ENCODE measurements around the gene CDKN1A.
"Not testable (repeated sequence)": the region's sequence is repeated elsewhere in the genome, so short reads cannot be mapped to it uniquely, and the experiment has no call there.

Gene CDKN1A

DNA sequence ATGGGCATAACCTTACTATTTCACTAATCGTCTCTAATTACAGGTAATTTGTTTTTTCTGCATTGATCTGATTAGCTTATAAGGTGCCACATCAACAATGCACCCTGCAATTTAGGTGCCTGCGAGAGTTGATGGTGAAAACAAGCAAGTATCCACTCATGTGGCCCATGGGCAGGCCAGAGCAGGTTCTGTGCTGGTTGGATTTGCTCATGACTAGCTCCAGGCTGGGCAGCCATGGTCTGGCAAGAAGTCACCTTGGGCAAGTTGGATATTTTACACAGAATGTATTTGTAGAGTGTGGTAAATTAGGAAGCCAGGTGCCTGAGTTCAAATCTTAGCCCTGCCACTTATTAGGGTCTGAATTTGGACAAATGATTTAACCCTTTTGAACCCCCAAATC, 44.4 kb downstream of the CDKN1A start:
- no peak for DNase-seq

- not testable (repeated sequence) for DNase-seq
Measured at GRCh38 chr6:36723992-36724391, 45.5 kb downstream of the CDKN1A start.

- peak; percentile 56 for DNase-seq
Measured at GRCh38 chr6:36724514-36725390, 46.2 kb downstream of the CDKN1A start.

DNA sequence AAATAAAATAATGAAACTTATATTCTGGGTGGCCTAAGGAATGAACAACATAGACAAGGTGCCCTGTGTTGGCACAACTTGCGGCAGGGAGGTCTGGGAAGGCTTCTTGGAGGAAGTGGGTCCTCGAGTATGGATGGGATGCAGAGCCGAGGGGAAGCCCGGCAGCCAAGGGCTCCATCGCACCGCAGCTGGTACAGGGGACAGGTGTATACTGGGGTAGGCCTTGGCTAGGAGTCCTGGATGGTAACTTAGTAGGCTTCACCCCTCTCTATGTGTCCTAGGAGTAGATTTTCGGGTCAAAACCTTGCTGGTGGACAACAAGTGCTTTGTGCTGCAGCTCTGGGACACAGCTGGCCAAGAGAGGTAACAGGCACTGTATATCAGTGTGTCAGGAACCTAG, 47.1 kb downstream of the CDKN1A start:
- DNase-seq = no peak

GRCh38 chr6:36727505-36728021, 49.0 kb downstream of the CDKN1A start:
- DNase-seq = no peak

DNA sequence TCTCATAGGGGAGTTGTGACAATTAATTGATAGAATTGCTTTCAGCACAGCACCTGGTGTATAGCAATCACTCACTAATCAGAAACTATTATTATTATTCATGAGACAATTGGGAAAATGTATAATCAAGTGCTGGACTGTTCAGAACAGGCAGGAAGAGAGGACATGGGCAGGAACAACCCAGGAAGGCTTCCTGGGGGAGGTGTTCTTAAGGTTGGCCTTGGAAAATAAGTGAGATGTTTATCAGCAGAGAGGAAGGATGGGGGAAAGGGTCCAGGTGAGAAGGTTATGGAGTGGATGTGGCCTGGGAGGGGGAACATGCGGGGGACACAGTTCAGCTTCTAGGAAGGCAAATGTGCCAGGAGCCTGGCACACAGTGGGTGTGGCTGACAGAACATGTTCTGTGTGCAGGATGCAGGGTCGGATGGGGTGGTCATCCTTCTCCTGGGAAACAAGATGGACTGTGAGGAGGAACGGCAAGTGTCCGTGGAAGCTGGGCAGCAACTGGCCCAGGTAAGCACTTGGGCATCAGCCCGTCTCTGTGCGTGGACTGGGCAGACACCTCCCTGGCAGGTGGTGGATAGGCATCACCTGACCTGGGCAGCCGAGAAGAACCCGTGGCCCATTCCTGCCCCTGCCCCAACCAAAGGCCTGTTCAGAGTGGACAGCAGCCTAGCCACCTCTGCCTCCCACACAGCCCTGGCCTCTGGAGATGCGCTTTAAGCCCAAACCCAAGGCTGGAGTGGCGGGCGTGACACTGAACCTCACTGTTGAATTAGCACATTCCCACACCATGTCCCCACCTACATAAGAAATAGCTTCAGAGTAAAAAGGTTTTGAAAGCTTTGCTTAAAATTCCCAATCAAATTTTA, 50.0 kb downstream of the CDKN1A start:
- DNase-seq = no peak

GRCh38 chr6:36729161-36729524, 50.6 kb downstream of the CDKN1A start:
- no peak for DNase-seq

- no peak for DNase-seq
Measured at GRCh38 chr6:36730424-36731380, 52.2 kb downstream of the CDKN1A start.

DNA sequence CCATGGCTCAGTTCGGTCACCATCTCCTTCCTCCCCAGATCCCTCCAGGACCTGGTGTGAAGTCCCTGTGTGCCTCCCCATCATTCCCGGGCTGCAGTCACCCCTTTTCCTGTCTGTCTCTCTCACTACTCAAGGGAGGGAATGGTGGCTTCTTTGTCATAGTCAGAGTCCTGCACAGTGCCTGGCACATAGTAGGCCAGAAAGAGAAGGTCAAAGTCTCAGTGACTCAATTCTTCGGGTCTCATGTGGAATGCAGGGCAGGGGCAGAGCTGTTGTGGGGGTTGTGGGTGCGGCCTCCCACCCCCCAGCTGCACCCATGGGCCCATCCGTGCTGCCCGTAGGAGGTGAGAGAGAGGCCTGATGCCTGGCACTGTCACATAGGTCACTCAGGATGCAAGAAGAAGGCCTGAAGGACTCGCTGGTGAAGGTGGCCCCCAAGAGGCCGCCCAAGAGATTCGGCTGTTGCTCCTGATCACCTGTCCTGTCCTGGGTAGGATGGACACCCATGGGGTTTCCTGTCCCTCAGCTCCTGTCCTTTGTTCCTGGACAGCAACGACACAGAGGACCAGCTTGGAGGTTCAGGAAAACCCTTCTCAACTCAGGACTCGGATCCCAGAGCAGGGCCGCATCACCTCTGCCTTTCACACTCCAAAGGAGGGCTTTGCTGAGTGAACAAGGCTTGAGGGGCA, 53.3 kb downstream of the CDKN1A start:
- DNase-seq = no peak

DNA sequence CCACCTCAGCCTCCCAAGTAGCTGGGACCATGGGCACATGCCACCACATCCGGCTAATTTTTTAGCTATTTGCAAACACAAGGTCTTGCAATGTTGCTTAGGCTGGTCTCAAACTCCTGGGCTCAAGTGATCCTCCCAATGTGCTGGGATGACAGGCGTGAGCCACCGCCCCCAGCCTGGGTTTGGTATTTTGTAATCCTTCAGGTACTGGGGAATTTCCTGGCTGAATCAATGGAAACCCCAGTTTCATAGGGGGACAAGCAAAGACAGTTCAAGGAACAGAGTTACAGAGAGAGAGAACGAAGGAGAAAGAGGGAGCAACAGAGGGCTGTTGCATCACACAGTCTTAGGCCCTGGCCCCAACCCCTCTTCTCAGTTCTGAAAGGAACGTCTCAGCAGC, 54.8 kb downstream of the CDKN1A start:
- no peak for DNase-seq

- no peak for DNase-seq
Measured at GRCh38 chr6:36734486-36735060, 56.1 kb downstream of the CDKN1A start.

GRCh38 chr6:36735110-36736071, 56.9 kb downstream of the CDKN1A start:
- no peak for DNase-seq

Data from stimulated activated CD4-positive, alpha-beta T cell treated with anti-CD3 and anti-CD28 coated beads, Interleukin-4, amount 100 ng/mL, for 1 hour (primary cell).